ENCODE measurements around the gene AGBL4.

The AGBL4 gene

DNA sequence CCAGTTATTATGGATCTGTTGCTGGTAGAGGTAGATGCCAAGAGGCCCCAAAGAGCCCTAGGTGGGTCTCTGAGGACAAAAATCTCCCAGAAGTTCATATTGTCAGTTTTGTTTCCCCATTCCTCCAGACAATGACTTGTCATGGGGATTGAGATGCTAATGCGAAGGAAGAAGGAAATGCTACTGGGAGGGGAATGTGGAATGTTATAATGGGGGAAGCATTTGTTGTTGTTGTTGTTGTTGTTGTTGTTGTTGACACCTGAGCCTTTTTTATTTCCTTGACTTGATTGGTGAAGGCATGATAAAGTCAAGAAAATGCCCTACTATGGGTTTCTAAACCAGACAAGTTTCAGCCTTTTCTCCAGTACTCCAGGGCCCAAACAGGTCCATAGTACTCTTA lies 1356.0 kb downstream of the AGBL4 start:
- intact Hi-C loops (cut with DNase I; ENCODE audit: low total_unique reads), result no loop called here
- Histone ChIP-seq H3K4me3 (no peak overlapping the region), H3K9me3 (no peaks in the 10 kb centered on the region), H3K27ac (no peak overlapping the region), H3K27me3 (no peaks in the 10 kb centered on the region), H3K4me1 (no peaks in the 10 kb centered on the region), H3K36me3 (no peaks in the 10 kb centered on the region)
- no peak for DNase-seq
- TF ChIP-seq CTCF (IDR thresholded peaks at IDR 0.05), result no peak

DNA sequence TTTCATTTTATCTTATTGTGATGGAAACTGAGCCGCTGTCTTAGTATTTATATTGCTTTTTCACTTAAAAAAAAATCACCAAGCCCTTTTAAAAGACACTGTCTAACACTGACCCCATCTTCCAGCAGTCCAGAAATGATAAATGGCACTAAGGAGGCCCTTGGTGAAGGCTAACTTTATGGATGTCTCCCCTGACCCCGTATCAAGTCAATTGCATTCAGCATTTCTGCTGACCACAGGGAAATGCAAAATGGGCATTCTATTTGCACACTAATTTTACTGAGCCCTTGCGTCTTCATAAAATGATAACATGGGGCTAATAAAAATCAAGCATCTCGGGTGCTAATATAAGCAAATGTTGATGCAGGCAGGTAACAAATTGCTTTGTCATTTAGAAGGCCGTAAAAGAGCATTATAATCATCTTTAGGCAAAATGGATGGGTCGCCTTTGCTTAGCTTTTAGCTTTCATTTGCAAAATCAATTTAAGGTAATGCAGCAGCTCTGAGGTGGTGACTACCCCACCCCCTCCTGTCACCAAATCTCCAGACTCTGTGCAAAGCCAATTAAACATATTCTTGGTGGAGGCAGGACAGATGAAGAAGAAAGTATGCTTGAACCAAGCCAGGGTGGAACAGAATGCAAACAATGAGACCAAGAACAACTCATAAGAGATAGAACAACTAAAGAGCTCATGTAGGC lies 1357.9 kb downstream of the AGBL4 start:
- no peaks in the 10 kb centered on the region for H3K4me1 ChIP-seq
- no peaks in the 10 kb centered on the region for H3K36me3 ChIP-seq
- H3K27me3 ChIP-seq, result no peaks in the 10 kb centered on the region
- H3K4me3 ChIP-seq, result no peak overlapping the region
- TF ChIP-seq CTCF (IDR thresholded peaks at IDR 0.05), result no peak
- no peaks in the 10 kb centered on the region for H3K9me3 ChIP-seq
- intact Hi-C loops (cut with DNase I; ENCODE audit: low total_unique reads), result no loop called here
- DNase-seq, result no peak
- H3K27ac ChIP-seq, result no peak overlapping the region

DNA sequence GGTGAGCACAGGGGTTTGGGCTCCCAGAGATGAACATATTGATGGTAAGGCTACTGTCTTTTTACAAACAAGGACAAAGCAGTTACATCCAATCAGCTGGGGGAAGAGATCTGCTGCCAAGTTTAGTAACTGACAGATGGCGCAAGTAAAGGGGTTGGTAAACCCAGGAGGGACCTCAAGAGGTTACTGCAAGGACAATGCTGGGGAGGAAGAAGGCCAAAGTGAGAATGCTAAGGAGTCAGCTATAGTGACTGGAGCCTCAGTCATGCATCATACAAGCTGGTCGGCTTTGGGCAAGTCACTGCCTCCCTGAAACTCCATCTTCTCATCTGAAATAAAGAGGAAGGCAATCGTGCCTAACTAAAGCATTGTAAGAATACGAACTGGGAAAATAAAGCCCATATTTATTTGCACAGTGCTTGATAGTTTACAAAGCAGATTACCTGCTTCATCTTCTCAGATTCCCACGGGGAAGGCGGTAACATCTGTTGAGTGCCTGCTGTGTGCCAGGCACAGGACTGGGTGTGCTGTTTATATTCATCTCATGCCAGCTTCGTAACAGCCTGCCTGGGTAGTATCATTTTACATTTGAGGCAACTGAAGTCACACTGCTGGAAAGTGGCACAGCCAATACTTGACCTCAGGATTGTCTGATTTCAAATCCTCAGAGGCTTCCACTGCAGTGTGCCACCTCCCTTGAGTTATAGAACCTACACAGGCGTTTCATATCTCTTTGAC lies 1361.9 kb downstream of the AGBL4 start:
- Histone ChIP-seq H3K9me3 (no peaks in the 10 kb centered on the region), H3K4me3 (no peak overlapping the region), H3K27me3 (no peaks in the 10 kb centered on the region), H3K4me1 (no peaks in the 10 kb centered on the region), H3K27ac (no peak overlapping the region), H3K36me3 (no peaks in the 10 kb centered on the region)
- intact Hi-C loops (cut with DNase I; ENCODE audit: low total_unique reads), result no loop called here
- no peak for TF ChIP-seq CTCF (IDR thresholded peaks at IDR 0.05)
- no peak for DNase-seq

DNA sequence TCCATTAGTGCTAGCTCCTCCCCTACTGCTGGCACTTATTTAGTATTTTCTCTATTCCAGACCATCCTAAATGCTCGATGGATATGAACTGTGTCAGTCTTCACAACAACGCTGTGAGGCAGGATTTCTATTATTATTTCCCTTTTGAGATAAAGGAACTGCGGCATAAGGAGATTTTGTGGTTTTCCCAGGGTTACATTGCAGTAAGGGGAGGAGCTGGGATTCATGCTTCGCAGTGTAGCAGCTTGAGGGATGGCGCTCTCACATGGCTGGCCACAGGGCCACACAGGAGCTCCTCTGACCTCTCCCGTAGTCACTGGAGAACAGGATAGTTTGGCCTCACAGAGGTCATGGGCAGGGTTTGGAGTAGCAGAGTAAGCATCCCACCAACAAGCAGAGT lies 1364.0 kb downstream of the AGBL4 start:
- intact Hi-C loops (cut with DNase I; ENCODE audit: low total_unique reads), result no loop called here
- no peak for TF ChIP-seq CTCF (IDR thresholded peaks at IDR 0.05)
- H3K4me3 ChIP-seq, result no peak overlapping the region
- H3K27me3 ChIP-seq, result no peaks in the 10 kb centered on the region
- H3K36me3 ChIP-seq, result no peaks in the 10 kb centered on the region
- H3K4me1 ChIP-seq, result no peaks in the 10 kb centered on the region
- no peak for DNase-seq
- H3K9me3 ChIP-seq, result no peaks in the 10 kb centered on the region
- H3K27ac ChIP-seq, result no peak overlapping the region

DNA sequence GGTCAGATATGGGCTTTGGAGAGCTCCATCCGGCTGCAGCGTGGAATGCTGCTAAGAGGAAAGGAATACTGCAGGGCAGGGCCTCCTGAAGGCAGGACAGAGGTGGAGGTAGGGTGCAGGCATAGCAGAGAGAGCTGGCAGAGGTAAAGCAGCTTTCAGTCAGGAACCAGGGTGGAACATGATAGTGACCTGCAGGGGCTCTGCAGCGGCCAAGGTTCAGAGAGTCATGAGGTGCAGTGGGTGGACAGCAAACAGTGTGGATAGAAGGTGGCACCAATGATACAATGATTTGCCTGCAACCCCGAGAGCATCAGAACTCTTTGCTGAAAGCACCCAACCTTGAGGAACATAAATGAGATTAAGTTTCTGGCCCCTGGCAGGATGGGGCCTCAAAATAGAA lies 1366.3 kb downstream of the AGBL4 start:
- Histone ChIP-seq H3K4me1 (no peaks in the 10 kb centered on the region), H3K27ac (no peak overlapping the region), H3K9me3 (no peaks in the 10 kb centered on the region), H3K4me3 (no peak overlapping the region), H3K36me3 (no peaks in the 10 kb centered on the region), H3K27me3 (no peaks in the 10 kb centered on the region)
- intact Hi-C loops (cut with DNase I; ENCODE audit: low total_unique reads), result no loop called here
- no peak for DNase-seq
- no peak for TF ChIP-seq CTCF (IDR thresholded peaks at IDR 0.05)
